A673 (cell line): ENCODE results near the gene UNC79. TPM values are rescaled to one million over a fixed set of nuclear protein-coding genes. Genes with fewer than 3 reads are reported as not detected.

Experiments
- BruUV-seq: library from RNA; stranded (reverse); fragments of 400-500 nt; replicated peaks from 2 replicates; lab custom pipeline; 2021; lab: Mats Ljungman, UMichigan
- CTCF ChIA-PET: fragments of 300-600 bp; sonication (Branson Sonifier 250); formaldehyde crosslinking; loops from one replicate; lab custom pipeline; 2022; ENCODE audit warnings: antibody characterized with exemption; lab: Charles Lee
- POLR2A ChIA-PET: fragments of 300-600 bp; sonication (Branson Sonifier 250); formaldehyde crosslinking; loops from one replicate; lab custom pipeline; 2022; ENCODE audit warnings: antibody characterized with exemption; ENCODE audit not compliant: low non-redundant PET; lab: Charles Lee
- DNase-seq: peaks from one replicate; pipeline ENCODE4 v3.0.0-alpha.2; 2015; ENCODE audit warnings: low spot score
- H3K27ac ChIP-seq: fragments of 200-600 bp; sonication (generic); 2 replicates; pipeline ENCODE4 v1.5.1; 2016; ENCODE audit warnings: mixed run types, low read depth, mild to moderate bottlenecking, mixed read lengths, antibody characterized with exemption, low read length; ENCODE audit not compliant: poor library complexity, severe bottlenecking
- H3K27me3 ChIP-seq: fragments of 200-600 bp; sonication (generic); replicated peaks from 2 replicates; pipeline ENCODE4 v1.6.1; 2017; ENCODE audit warnings: mixed run types, low read depth, mild to moderate bottlenecking, mixed read lengths, antibody characterized with exemption, low read length; ENCODE audit not compliant: insufficient read depth, poor library complexity
- H3K36me3 ChIP-seq: fragments of 200-600 bp; sonication (generic); 2 replicates; pipeline ENCODE4 v1.6.1; 2016; ENCODE audit warnings: mixed run types, mild to moderate bottlenecking, mixed read lengths, antibody characterized with exemption, low read length; ENCODE audit not compliant: insufficient read depth, poor library complexity, severe bottlenecking
- H3K4me1 ChIP-seq: fragments of 200-600 bp; sonication (generic); 2 replicates; pipeline ENCODE4 v1.6.1; 2017; ENCODE audit warnings: mixed run types, mild to moderate bottlenecking, mixed read lengths, antibody characterized with exemption, low read length; ENCODE audit not compliant: insufficient read depth, poor library complexity, severe bottlenecking
- H3K4me3 ChIP-seq: fragments of 200-600 bp; sonication (generic); 2 replicates; pipeline ENCODE4 v1.5.1; 2016; ENCODE audit warnings: low read depth, mixed run types, mild to moderate bottlenecking, mixed read lengths, low read length; ENCODE audit not compliant: poor library complexity, severe bottlenecking
- H3K9me3 ChIP-seq: fragments of 200-600 bp; sonication (generic); 2 replicates; pipeline ENCODE4 v1.6.1; 2016; ENCODE audit warnings: mixed run types, low read depth, mild to moderate bottlenecking, mixed read lengths, antibody characterized with exemption, low read length; ENCODE audit not compliant: poor library complexity, severe bottlenecking
- CTCF ChIP-seq: fragments of 300-800, 200-600 bp; sonication (generic); conservative IDR thresholded peaks from 2 replicates; pipeline ENCODE4 v1.5.1; 2017; ENCODE audit warnings: low read depth, mild to moderate bottlenecking, antibody characterized with exemption, low read length, moderate library complexity, mixed read lengths
- EZH2 ChIP-seq: fragments of 200-600 bp; sonication (generic); IDR thresholded peaks from 2 replicates; pipeline ENCODE4 v1.6.1; 2017; ENCODE audit warnings: borderline replicate concordance, low read depth, mild to moderate bottlenecking, mixed read lengths, antibody characterized with exemption, low read length; ENCODE audit not compliant: poor library complexity, severe bottlenecking
- intact Hi-C: fragments of 100-400 bp; cut with micrococcal nuclease; formaldehyde crosslinking; loops from one replicate; pipeline ENCODE4 v1.10.0; 2022; ENCODE audit not compliant: unreplicated experiment
- total RNA-seq: library from RNA; stranded (reverse); gene quantifications from 2 replicates; pipeline ENCODE4 v1.2.3, GENCODE V29; 2021

UNC79 gene
- total RNA-seq, 1 experiment from 2014 or later = 0.15 TPM

- intact Hi-C loops = no loop called here
- DNase-seq = no peak
- TF ChIP-seq CTCF (no peak), EZH2 (no peak)
- peaks cover 12% of the 10 kb centered on the region for H3K27me3 ChIP-seq
- ChIA-PET CTCF (no interaction called here), POLR2A (no interaction called here)
- no peak overlapping the region for H3K27ac ChIP-seq
- no TSS peak for BruUV-seq
- no peaks in the 10 kb centered on the region for H3K36me3 ChIP-seq
- no peak overlapping the region for H3K4me3 ChIP-seq
- no peaks in the 10 kb centered on the region for H3K9me3 ChIP-seq
- peaks cover 14% of the 10 kb centered on the region for H3K4me1 ChIP-seq
Measured at GRCh38 chr14:93548102-93548843, 117.5 kb downstream of the UNC79 start.

GRCh38 chr14:93549595-93549994, 118.9 kb downstream of the UNC79 start:
- no peaks in the 10 kb centered on the region for H3K9me3 ChIP-seq
- no peak overlapping the region for H3K27ac ChIP-seq
- BruUV-seq = no TSS peak
- POLR2A ChIA-PET = no interaction called here
- intact Hi-C loops = no loop called here
- H3K36me3 ChIP-seq = no peaks in the 10 kb centered on the region
- peaks cover 12% of the 10 kb centered on the region for H3K27me3 ChIP-seq
- peaks cover 4% of the 10 kb centered on the region for H3K4me1 ChIP-seq
- DNase-seq = peak; percentile 45
- TF ChIP-seq EZH2 (no peak), CTCF (no peak)
- CTCF ChIA-PET = no interaction called here
- H3K4me3 ChIP-seq = no peak overlapping the region

- BruUV-seq = no TSS peak
- ChIA-PET CTCF (no interaction called here), POLR2A (no interaction called here)
- intact Hi-C loops = no loop called here
- H3K4me1 ChIP-seq = no peaks in the 10 kb centered on the region
- no peaks in the 10 kb centered on the region for H3K9me3 ChIP-seq
- no peaks in the 10 kb centered on the region for H3K36me3 ChIP-seq
- H3K27me3 ChIP-seq = peaks cover 43% of the 10 kb centered on the region
- no peak for DNase-seq
- H3K27ac ChIP-seq = no peak overlapping the region
- no peak overlapping the region for H3K4me3 ChIP-seq
- TF ChIP-seq EZH2 = no peak
- no peak for TF ChIP-seq CTCF
Measured at GRCh38 chr14:93564918-93565317, 134.2 kb downstream of the UNC79 start.
